Thyroid gland (tissue), 4 donors: ENCODE measurements around the gene ALOX15B.

ENCODE experiments used
- CTCF ChIP-seq, 6 experiments: fragments of 200-600 bp in 3 of 6; fragments of 450-650 bp in 3 of 6; sonication (generic) in 3 of 6; IDR thresholded peaks; one replicate each; pipeline ENCODE4 v1.5.1; 2016 to 2019; ENCODE audit warnings: antibody characterized with exemption in 6 of 6, mild to moderate bottlenecking in 2 of 6, inconsistent platforms in 1 of 6, moderate library complexity in 1 of 6
- POLR2A ChIP-seq, 2 donors: fragments of 450-650 bp; IDR thresholded peaks; one replicate each; pipeline ENCODE4 v1.6.1; 2017; ENCODE audit warnings: antibody characterized with exemption in 2 of 2, mild to moderate bottlenecking in 2 of 2, moderate library complexity in 1 of 2

GRCh38 chr17:8062435-8062806 lies 23.6 kb downstream of the ALOX15B start:
- TF ChIP-seq POLR2A (IDR thresholded peaks at IDR 0.05) (no peak), CTCF (IDR thresholded peaks at IDR 0.05) (no peak)
